ENCODE results near the gene PPP2R2B.

The PPP2R2B gene

GRCh38 chr5:146785065-146785464 is 93.5 kb downstream of the PPP2R2B start:
- no peak for TF ChIP-seq CSRNP3 (CRISPR knock-in tag; IDR thresholded peaks at IDR 0.05)
- no peak for TF ChIP-seq PPARA (CRISPR knock-in tag; IDR thresholded peaks at IDR 0.05; ENCODE audit: borderline replicate concordance)
- no peak for TF ChIP-seq ZFP3 (CRISPR knock-in tag; IDR thresholded peaks at IDR 0.05)
- TF ChIP-seq ZNF70 (CRISPR knock-in tag; IDR thresholded peaks at IDR 0.05) = no peak
- TF ChIP-seq ZNF565 (CRISPR knock-in tag; conservative IDR thresholded peaks at IDR 0.05; ENCODE audit: low read depth) = no peak
- TF ChIP-seq CSDC2 (CRISPR knock-in tag; IDR thresholded peaks at IDR 0.05) = no peak
- no peak for TF ChIP-seq TCF4 (CRISPR knock-in tag; IDR thresholded peaks at IDR 0.05; ENCODE audit: borderline replicate concordance)
- no peak for TF ChIP-seq RARB (CRISPR knock-in tag; IDR thresholded peaks at IDR 0.05)
- TF ChIP-seq BACH2 (CRISPR knock-in tag; IDR thresholded peaks at IDR 0.05; ENCODE audit: borderline replicate concordance) = no peak
- TF ChIP-seq, protein P1, sequence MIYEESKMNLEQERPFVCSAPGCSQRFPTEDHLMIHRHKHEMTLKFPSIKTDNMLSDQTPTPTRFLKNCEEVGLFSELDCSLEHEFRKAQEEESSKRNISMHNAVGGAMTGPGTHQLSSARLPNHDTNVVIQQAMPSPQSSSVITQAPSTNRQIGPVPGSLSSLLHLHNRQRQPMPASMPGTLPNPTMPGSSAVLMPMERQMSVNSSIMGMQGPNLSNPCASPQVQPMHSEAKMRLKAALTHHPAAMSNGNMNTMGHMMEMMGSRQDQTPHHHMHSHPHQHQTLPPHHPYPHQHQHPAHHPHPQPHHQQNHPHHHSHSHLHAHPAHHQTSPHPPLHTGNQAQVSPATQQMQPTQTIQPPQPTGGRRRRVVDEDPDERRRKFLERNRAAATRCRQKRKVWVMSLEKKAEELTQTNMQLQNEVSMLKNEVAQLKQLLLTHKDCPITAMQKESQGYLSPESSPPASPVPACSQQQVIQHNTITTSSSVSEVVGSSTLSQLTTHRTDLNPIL (CRISPR knock-in tag; IDR thresholded peaks at IDR 0.05; ENCODE audit: low read depth) = no peak
- TF ChIP-seq ISL1 (CRISPR knock-in tag; IDR thresholded peaks at IDR 0.05) = no peak
- no peak for TF ChIP-seq ESRRG (CRISPR knock-in tag; IDR thresholded peaks at IDR 0.05)
- TF ChIP-seq PATZ1 (CRISPR knock-in tag; IDR thresholded peaks at IDR 0.05; ENCODE audit: borderline replicate concordance) = no peak
- no peak for TF ChIP-seq GLIS3 (CRISPR knock-in tag; IDR thresholded peaks at IDR 0.05)
- TF ChIP-seq POU6F1 (CRISPR knock-in tag; IDR thresholded peaks at IDR 0.05; ENCODE audit: borderline replicate concordance, low read depth) = no peak
- no peak for TF ChIP-seq OSR1 (CRISPR knock-in tag; IDR thresholded peaks at IDR 0.05)
- no peak for TF ChIP-seq SNAI2 (CRISPR knock-in tag; IDR thresholded peaks at IDR 0.05)

DNA sequence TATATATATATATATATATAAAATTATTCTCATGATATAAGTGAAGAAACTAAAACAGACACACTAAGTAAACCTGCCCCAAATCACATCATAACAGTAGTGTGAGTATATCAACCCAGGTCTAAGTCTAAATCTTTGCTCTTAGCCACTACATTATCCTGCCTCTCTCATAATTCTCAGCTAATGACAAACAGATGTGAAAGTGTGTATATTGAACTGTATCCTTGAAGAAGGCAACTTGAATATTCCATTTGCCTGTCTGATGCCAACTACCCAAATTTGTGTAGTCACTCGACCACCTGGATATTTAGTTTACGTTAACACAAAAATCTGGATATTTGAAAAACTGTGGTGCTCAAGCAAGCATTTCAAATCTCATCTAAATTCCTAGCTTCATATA is 97.4 kb downstream of the PPP2R2B start:
- TF ChIP-seq SNAI2 (CRISPR knock-in tag; IDR thresholded peaks at IDR 0.05) = no peak
- no peak for TF ChIP-seq GLIS3 (CRISPR knock-in tag; IDR thresholded peaks at IDR 0.05)
- no peak for TF ChIP-seq ESRRG (CRISPR knock-in tag; IDR thresholded peaks at IDR 0.05)
- TF ChIP-seq RARB (CRISPR knock-in tag; IDR thresholded peaks at IDR 0.05) = no peak
- TF ChIP-seq TCF4 (CRISPR knock-in tag; IDR thresholded peaks at IDR 0.05; ENCODE audit: borderline replicate concordance) = 0 out of 2 replicates have a peak, but pooled peaks have one; percentile 39
- TF ChIP-seq OSR1 (CRISPR knock-in tag; IDR thresholded peaks at IDR 0.05) = no peak
- ATAC-seq = peak; percentile 70; the same call in 2 of the 3 replicates

More at GRCh38 chr5:146785065-146785464, 93.5 kb downstream of the PPP2R2B start:
- ATAC-seq = no peak

DNA sequence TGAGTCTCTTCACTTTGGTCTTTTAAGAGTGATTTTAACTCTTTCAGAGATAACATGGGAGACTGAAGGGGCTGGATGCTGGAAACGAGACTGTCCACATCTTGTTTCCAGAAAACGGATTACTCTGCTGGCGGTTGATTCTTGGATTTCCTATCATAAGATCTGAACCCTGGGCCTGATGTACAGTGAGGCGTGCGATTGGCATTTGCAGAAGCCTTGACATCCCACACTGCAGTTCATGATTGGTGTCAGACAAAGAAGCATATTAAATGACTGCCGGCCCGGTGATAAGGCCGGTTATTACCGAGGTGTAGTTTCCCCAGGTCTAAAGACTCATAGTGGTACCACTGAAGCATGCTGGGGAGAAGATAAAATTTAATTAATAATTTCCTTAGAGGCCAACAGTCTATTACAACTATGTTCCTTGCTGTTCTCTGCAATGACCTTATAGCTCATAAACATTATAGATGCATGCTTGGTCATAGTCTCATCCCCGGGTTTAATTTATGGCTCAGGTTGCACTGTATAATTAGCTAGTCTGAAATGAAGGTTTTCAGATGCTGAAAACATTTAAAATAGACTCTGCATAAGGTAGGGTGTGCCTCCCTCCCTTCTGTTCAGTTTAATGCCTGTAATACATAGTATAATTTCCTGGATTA is 99.2 kb downstream of the PPP2R2B start:
- no peak for ATAC-seq
- TF ChIP-seq PATZ1 (CRISPR knock-in tag; IDR thresholded peaks at IDR 0.05; ENCODE audit: borderline replicate concordance) (no peak), ISL1 (CRISPR knock-in tag; IDR thresholded peaks at IDR 0.05) (no peak), GLIS3 (CRISPR knock-in tag; IDR thresholded peaks at IDR 0.05) (no peak), ZFP3 (CRISPR knock-in tag; IDR thresholded peaks at IDR 0.05) (no peak), ESRRG (CRISPR knock-in tag; IDR thresholded peaks at IDR 0.05) (no peak)

GRCh38 chr5:146778795-146779194 is 99.8 kb downstream of the PPP2R2B start:
- ATAC-seq = no peak
- TF ChIP-seq OSR1 (CRISPR knock-in tag; IDR thresholded peaks at IDR 0.05) (no peak), SNAI2 (CRISPR knock-in tag; IDR thresholded peaks at IDR 0.05) (no peak), ISL1 (CRISPR knock-in tag; IDR thresholded peaks at IDR 0.05) (no peak), ZNF8 (CRISPR knock-in tag; IDR thresholded peaks at IDR 0.05) (no peak), GLIS3 (CRISPR knock-in tag; IDR thresholded peaks at IDR 0.05) (no peak), ZFP30 (CRISPR knock-in tag; IDR thresholded peaks at IDR 0.05) (no peak), ZNF70 (CRISPR knock-in tag; IDR thresholded peaks at IDR 0.05) (no peak), ZC3H10 (CRISPR knock-in tag; IDR thresholded peaks at IDR 0.05) (no peak), BACH2 (CRISPR knock-in tag; IDR thresholded peaks at IDR 0.05; ENCODE audit: borderline replicate concordance) (no peak), TSHZ2 (CRISPR knock-in tag; IDR thresholded peaks at IDR 0.05) (no peak), TCF4 (CRISPR knock-in tag; IDR thresholded peaks at IDR 0.05; ENCODE audit: borderline replicate concordance) (no peak)
- TF ChIP-seq, protein P1 (CRISPR knock-in tag; IDR thresholded peaks at IDR 0.05; ENCODE audit: low read depth) = no peak

All from SK-N-SH treated with all-trans-retinoic acid at 6 μM for 48 hours (cell line).